Epithelial cell of esophagus (primary cell): ENCODE results near the gene EXOC6B.
A peak's percentile ranks its signal among the peaks of the same experiment; 100 is the strongest.

Experiments
- DNase-seq: peaks from one replicate; pipeline ENCODE4 v3.0.0; 2010; ENCODE audit warnings: low read depth
- H3K4me3 ChIP-seq: 2 replicates; pipeline ENCODE4 v1.5.1; 2011; ENCODE audit warnings: mild to moderate bottlenecking, low read length, control low read depth
- TF ChIP-seq, protein P1 (sequence below): IDR thresholded peaks from 2 replicates; pipeline ENCODE4 v1.5.1; 2011; ENCODE audit warnings: low read depth, mild to moderate bottlenecking, low read length, control low read depth, inconsistent platforms; ENCODE audit not compliant: insufficient read depth; ENCODE audit errors: missing control alignments

Gene EXOC6B

GRCh38 chr2:72183466-72183865 lies 642.4 kb downstream of the EXOC6B start:
- no peak overlapping the region for H3K4me3 ChIP-seq
- TF ChIP-seq, protein P1, sequence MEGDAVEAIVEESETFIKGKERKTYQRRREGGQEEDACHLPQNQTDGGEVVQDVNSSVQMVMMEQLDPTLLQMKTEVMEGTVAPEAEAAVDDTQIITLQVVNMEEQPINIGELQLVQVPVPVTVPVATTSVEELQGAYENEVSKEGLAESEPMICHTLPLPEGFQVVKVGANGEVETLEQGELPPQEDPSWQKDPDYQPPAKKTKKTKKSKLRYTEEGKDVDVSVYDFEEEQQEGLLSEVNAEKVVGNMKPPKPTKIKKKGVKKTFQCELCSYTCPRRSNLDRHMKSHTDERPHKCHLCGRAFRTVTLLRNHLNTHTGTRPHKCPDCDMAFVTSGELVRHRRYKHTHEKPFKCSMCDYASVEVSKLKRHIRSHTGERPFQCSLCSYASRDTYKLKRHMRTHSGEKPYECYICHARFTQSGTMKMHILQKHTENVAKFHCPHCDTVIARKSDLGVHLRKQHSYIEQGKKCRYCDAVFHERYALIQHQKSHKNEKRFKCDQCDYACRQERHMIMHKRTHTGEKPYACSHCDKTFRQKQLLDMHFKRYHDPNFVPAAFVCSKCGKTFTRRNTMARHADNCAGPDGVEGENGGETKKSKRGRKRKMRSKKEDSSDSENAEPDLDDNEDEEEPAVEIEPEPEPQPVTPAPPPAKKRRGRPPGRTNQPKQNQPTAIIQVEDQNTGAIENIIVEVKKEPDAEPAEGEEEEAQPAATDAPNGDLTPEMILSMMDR: no peak
- no peak for DNase-seq

DNA sequence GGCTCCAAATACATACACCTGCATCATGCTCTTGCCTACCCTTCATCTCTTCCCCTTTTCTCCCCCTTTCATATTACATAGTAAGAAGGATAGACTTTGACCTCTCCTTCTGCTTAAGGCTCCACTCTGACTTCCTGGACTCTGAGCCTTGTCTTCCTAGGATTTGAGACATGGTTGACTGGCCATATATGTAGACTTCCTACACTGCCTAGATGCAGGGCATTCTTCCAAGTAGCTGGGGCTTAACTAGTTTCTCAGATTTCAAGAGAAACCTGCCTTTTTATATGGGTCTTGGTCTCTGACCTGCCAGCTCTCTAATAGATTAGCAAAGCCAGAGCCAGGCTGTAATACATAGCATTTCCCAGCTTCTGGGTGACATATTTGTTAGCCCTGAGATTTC lies 642.8 kb downstream of the EXOC6B start:
- TF ChIP-seq, protein P1: no peak
- H3K4me3 ChIP-seq: no peak overlapping the region
- no peak for DNase-seq

DNA sequence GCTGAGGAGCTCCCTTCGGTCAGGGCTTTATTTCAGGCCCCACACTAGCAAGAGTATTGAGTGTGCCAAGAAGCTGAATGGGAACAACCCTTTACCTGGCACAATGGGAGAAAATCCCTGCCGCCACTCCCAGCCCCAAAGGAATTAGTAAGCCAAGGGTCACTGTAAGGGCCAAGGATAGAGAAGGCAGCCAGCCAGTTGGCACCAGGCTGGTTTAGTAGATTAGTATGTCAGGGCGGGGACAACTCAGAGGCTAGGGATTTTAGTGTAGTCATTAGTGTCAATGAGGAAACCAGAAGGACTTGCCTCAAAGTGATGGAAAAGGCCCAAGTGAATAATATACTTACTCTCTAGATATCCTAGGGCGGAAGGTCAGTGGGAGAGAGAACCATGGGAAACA lies 643.3 kb downstream of the EXOC6B start:
- DNase-seq: peak; percentile 20
- H3K4me3 ChIP-seq: no peak overlapping the region
- TF ChIP-seq, protein P1: no peak

DNA sequence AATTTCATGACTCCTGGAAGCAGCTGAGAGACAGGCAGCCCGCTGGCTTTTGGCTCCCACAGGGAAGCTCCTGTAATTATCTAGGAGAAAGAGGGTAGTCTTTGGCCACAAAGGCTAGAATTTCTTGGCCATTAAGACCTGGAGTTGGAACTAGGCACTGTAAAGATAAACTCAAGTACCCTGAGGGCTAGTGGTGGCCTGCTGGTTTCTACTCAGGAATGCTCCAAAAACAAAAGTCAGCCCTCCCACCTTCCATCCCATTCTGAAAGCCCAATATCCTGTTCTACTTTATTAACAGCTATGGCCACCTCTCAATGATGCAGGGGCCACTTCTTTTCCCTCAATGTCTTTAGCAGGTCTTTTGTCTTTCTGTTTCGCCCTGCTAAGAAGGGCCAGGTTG lies 644.2 kb downstream of the EXOC6B start:
- TF ChIP-seq, protein P1: no peak
- no peak overlapping the region for H3K4me3 ChIP-seq
- no peak for DNase-seq

DNA sequence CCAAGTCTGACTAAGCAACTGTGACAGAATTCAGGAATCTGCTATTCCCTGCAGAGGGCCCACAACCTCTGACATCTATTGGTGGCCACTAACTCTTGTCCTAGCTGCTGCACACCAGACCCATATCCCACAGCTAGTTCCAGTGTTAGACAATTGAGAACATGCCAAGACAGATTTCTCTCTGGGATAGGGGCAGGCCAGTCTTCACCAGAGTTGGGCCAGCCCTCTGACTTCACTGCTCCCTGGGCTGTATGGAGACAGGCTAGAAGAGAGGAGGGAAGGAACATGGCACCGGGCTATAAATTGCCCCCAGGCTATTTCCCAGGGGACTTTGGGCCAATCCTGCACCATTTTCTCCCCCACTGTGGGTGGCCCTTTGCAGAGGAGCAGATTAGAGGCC lies 645.5 kb downstream of the EXOC6B start:
- DNase-seq: peak; percentile 16
- TF ChIP-seq, protein P1: no peak
- H3K4me3 ChIP-seq: no peak overlapping the region

- DNase-seq: no peak
- no peak overlapping the region for H3K4me3 ChIP-seq
- TF ChIP-seq, protein P1: no peak
Observed at GRCh38 chr2:72178551-72178950, 647.3 kb downstream of the EXOC6B start.

- no peak overlapping the region for H3K4me3 ChIP-seq
- no peak for DNase-seq
- TF ChIP-seq, protein P1: no peak
Observed at GRCh38 chr2:72176281-72176680, 649.6 kb downstream of the EXOC6B start.
